Loucy (cell line): ENCODE results near the gene EZH1.
"Not testable (repeated sequence)": the region's sequence is repeated elsewhere in the genome, so short reads cannot be mapped to it uniquely, and the experiment has no call there.

Experiments used
- H2AFZ ChIP-seq: fragments of 200-600 bp; sonication (generic); 2 replicates; pipeline ENCODE4 v1.6.0; 2016; ENCODE audit warnings: antibody characterized with exemption, mild to moderate bottlenecking, low read length, moderate library complexity
- H3F3A ChIP-seq: fragments of 200-600 bp; 2 replicates; pipeline ENCODE4 v1.6.0; 2016; ENCODE audit warnings: antibody characterized with exemption, low read depth, mild to moderate bottlenecking
- H3K27me3 ChIP-seq: fragments of 200-600 bp; sonication (generic); 2 replicates; pipeline ENCODE4 v1.6.1; 2014; ENCODE audit warnings: low read length, mild to moderate bottlenecking; ENCODE audit not compliant: insufficient read depth, poor library complexity, severe bottlenecking
- H3K36me3 ChIP-seq: fragments of 200-600 bp; sonication (generic); 2 replicates; pipeline ENCODE4 v1.6.1; 2016; ENCODE audit warnings: low read length; ENCODE audit not compliant: insufficient read depth
- H3K4me1 ChIP-seq: fragments of 200-600 bp; sonication (generic); 2 replicates; pipeline ENCODE4 v1.5.1; 2014; ENCODE audit warnings: low read length, mild to moderate bottlenecking; ENCODE audit not compliant: insufficient read depth, poor library complexity, severe bottlenecking
- H3K4me2 ChIP-seq: fragments of 200-600 bp; sonication (generic); 2 replicates; pipeline ENCODE4 v1.6.0; 2014; ENCODE audit warnings: antibody characterized with exemption, low read length, low read depth, mild to moderate bottlenecking; ENCODE audit not compliant: poor library complexity, severe bottlenecking
- H3K4me3 ChIP-seq: fragments of 200-600 bp; sonication (generic); 2 replicates; pipeline ENCODE4 v1.5.1; 2014; ENCODE audit warnings: low read length, mild to moderate bottlenecking, mixed read lengths; ENCODE audit not compliant: poor library complexity, severe bottlenecking
- H3K79me2 ChIP-seq: fragments of 200-600 bp; sonication (generic); 2 replicates; pipeline ENCODE4 v1.6.1; 2014; ENCODE audit warnings: low read length; ENCODE audit not compliant: insufficient read depth
- H3K9ac ChIP-seq: fragments of 200-600 bp; sonication (generic); 2 replicates; pipeline ENCODE4 v1.6.0; 2014; ENCODE audit warnings: mild to moderate bottlenecking, low read depth, low read length, moderate library complexity; ENCODE audit not compliant: poor library complexity, severe bottlenecking
- H3K9me2 ChIP-seq: fragments of 200-600 bp; sonication (generic); replicated peaks from 2 replicates; pipeline ENCODE4 v1.6.1; 2016; ENCODE audit warnings: low read depth, low read length, mixed read lengths
- H3K9me3 ChIP-seq: fragments of 200-600 bp; sonication (generic); 2 replicates; pipeline ENCODE4 v1.6.1; 2014; ENCODE audit warnings: mild to moderate bottlenecking, antibody characterized with exemption, low read length, low read depth; ENCODE audit not compliant: insufficient read depth
- H4K20me1 ChIP-seq: fragments of 200-600 bp; sonication (generic); 2 replicates; pipeline ENCODE4 v1.6.0; 2014; ENCODE audit warnings: antibody characterized with exemption, low read length, mild to moderate bottlenecking; ENCODE audit not compliant: insufficient read depth, poor library complexity, severe bottlenecking
- EZH2phosphoT487 ChIP-seq: fragments of 200-600 bp; IDR thresholded peaks from 2 replicates; pipeline ENCODE4 v1.6.1; 2018; ENCODE audit warnings: antibody characterized with exemption, mild to moderate bottlenecking, moderate library complexity, borderline replicate concordance
- TF ChIP-seq, protein P1 (sequence below): fragments of 200-600 bp; sonication (generic); conservative IDR thresholded peaks from 2 replicates; pipeline ENCODE4 v1.5.1; 2014; ENCODE audit warnings: mild to moderate bottlenecking, antibody characterized with exemption, low read length

EZH1 gene

DNA sequence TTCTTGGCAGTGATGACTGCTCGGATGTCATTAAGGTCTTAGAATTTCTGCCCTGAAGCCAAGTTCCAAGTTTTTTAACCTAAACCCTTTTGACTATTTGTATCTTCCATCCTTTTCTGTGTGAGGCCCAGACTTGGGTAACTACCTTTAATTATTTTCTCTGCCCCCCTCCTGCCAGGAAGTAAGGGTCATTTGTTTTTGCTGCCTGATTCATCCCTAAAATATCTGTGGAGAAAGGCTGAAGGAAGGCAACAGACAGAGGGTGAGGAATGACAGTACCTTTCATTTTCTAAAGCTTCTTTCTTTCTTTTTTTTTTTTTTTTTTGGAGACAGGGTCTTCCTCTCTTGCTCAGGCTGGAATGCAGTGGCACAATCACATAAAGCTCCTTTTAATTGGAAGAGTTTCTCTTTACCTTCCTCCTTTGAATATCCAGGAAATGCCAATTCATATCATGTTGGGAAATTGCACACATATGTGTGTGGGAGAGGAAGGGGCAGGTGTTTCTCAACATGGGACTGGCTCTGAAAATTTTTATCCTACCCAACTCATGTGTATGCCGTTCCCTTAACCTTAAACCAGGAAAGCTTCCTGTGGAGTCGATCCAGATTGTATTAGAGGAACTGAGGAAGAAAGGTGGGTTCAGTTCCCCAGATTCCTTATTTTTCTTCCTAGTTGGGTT is 29.4 kb upstream of the EZH1 start:
- H3K4me1 ChIP-seq = peaks cover 15% of the 10 kb centered on the region
- H3K36me3 ChIP-seq = peaks cover 15% of the 10 kb centered on the region; the same call in 1 of the 2 replicates
- peaks cover 19% of the 10 kb centered on the region for H3K79me2 ChIP-seq
- peak overlapping the region; percentile 93 for H3K4me3 ChIP-seq
- no peak for TF ChIP-seq EZH2phosphoT487
- TF ChIP-seq, protein P1, sequence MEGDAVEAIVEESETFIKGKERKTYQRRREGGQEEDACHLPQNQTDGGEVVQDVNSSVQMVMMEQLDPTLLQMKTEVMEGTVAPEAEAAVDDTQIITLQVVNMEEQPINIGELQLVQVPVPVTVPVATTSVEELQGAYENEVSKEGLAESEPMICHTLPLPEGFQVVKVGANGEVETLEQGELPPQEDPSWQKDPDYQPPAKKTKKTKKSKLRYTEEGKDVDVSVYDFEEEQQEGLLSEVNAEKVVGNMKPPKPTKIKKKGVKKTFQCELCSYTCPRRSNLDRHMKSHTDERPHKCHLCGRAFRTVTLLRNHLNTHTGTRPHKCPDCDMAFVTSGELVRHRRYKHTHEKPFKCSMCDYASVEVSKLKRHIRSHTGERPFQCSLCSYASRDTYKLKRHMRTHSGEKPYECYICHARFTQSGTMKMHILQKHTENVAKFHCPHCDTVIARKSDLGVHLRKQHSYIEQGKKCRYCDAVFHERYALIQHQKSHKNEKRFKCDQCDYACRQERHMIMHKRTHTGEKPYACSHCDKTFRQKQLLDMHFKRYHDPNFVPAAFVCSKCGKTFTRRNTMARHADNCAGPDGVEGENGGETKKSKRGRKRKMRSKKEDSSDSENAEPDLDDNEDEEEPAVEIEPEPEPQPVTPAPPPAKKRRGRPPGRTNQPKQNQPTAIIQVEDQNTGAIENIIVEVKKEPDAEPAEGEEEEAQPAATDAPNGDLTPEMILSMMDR = no peak
- H4K20me1 ChIP-seq = no peaks in the 10 kb centered on the region
- H3K9ac ChIP-seq = peak overlapping the region; percentile 90
- no peak overlapping the region for H2AFZ ChIP-seq
- H3K27me3 ChIP-seq = no peaks in the 10 kb centered on the region
- H3K9me3 ChIP-seq = no peaks in the 10 kb centered on the region
- H3K9me2 ChIP-seq = no peaks in the 10 kb centered on the region
- H3F3A ChIP-seq = no peaks in the 10 kb centered on the region
- peak overlapping the region; percentile 97 for H3K4me2 ChIP-seq

DNA sequence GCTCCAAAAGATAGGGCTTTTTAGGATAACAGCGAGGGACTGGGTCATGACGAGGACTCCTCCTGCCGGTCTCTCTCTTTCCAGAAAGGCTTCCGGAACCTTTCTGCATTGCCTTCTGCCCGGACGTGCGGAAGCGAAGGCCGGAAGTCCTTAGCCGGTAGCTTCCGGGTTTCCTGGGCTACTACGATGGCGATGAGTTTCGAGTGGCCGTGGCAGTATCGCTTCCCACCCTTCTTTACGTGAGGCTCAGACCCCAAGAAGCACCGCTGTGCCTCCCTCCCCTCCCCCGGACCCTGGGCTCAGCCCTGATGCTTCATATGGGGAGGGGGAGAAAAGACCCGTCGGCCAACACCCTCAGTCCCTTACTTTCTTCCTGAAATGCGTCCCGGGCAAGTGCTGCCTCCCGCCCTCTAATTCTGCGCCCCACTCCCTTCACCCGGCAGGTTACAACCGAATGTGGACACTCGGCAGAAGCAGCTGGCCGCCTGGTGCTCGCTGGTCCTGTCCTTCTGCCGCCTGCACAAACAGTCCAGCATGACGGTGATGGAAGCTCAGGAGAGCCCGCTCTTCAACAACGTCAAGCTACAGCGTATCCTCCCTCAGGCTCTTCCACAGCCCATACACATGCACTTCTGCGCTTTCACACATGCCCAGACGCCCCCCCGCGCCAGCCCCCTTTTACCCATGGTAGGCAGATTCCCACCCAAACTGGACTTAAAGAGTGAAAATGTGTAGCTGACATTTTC is 28.6 kb upstream of the EZH1 start, which contains the start of gene VPS25:
Gene VPS25, plus strand, starts transcription at position 160 of the 746 bp plus-strand sequence. Its CDS starts 27 bp downstream, at position 187.
- no peaks in the 10 kb centered on the region for H3K9me3 ChIP-seq
- TF ChIP-seq EZH2phosphoT487 = no peak
- TF ChIP-seq, protein P1 = no peak; the same call in 1 of the 2 replicates
- peak within 1 kb of the TSS; percentile 95 for H2AFZ ChIP-seq
- H3K4me1 ChIP-seq = peaks cover 15% of the 10 kb centered on the region
- peak within 1 kb of the TSS; percentile 93 for H3K4me3 ChIP-seq
- H3K79me2 ChIP-seq = peaks cover 19% of the 10 kb centered on the region
- H3K4me2 ChIP-seq = peak within 1 kb of the TSS; percentile 97
- no peaks in the 10 kb centered on the region for H3K27me3 ChIP-seq
- H3K9ac ChIP-seq = peak within 1 kb of the TSS; percentile 90
- H3F3A ChIP-seq = no peaks in the 10 kb centered on the region
- H3K36me3 ChIP-seq = peaks cover 8% of the 10 kb centered on the region; the same call in 1 of the 2 replicates
- H4K20me1 ChIP-seq = no peaks in the 10 kb centered on the region
- no peaks in the 10 kb centered on the region for H3K9me2 ChIP-seq

DNA sequence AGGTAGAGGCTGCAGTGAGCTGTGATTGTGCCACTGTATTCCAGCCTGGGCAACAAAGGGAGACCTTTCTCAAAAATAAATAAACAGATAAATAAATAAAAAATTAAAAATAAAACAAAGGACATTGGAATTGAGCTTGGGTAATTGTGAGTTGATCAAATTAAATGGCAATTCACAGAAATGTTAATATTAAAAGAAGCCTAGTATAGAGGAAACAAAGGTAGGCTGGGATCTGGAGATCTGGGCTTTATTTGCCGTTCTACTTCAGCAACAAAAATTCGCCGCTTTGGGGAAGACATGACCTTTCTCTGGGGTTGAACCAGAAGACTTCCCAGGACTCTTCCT is 28.1 kb upstream of the EZH1 start:
- H3K4me1 ChIP-seq = peaks cover 15% of the 10 kb centered on the region
- peak overlapping the region; percentile 97 for H3K4me2 ChIP-seq
- H3K9ac ChIP-seq = peak overlapping the region; percentile 90
- H4K20me1 ChIP-seq = no peaks in the 10 kb centered on the region
- H3K79me2 ChIP-seq = peaks cover 19% of the 10 kb centered on the region
- no peaks in the 10 kb centered on the region for H3K9me2 ChIP-seq
- TF ChIP-seq, protein P1 = no peak
- TF ChIP-seq EZH2phosphoT487 = no peak
- no peaks in the 10 kb centered on the region for H3K9me3 ChIP-seq
- H3K36me3 ChIP-seq = peaks cover 5% of the 10 kb centered on the region; the same call in 1 of the 2 replicates
- peak overlapping the region; percentile 93 for H3K4me3 ChIP-seq
- H3K27me3 ChIP-seq = no peaks in the 10 kb centered on the region
- no peaks in the 10 kb centered on the region for H3F3A ChIP-seq
- peak overlapping the region; percentile 95 for H2AFZ ChIP-seq

DNA sequence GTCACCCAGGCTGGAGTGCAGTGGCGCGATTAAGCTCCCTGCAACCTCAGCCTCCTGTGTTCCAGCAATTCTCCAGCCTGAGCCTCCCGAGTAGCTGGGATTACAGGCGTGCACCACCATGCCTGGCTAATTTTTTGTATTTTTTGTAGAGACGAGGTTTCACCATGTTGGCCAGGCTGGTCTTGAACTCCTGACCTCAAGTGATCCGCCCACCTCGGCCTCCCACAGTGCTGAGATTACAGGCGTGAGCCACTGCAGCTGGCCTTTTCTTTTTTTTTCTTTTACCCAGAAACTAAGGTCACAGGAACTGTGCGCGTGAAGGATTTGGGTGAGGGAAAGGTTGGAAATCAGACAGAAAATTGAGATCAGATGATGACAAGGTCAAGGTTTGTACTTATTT is 25.1 kb upstream of the EZH1 start:
- Histone ChIP-seq H3K4me1 (peaks cover 15% of the 10 kb centered on the region), H3K79me2 (peaks cover 16% of the 10 kb centered on the region)
- not testable (repeated sequence) for H3K36me3 ChIP-seq, H3K9ac ChIP-seq, H3K27me3 ChIP-seq, H4K20me1 ChIP-seq, H3K4me2 ChIP-seq, H3K9me3 ChIP-seq, H3K9me2 ChIP-seq, H2AFZ ChIP-seq, H3K4me3 ChIP-seq, H3F3A ChIP-seq

DNA sequence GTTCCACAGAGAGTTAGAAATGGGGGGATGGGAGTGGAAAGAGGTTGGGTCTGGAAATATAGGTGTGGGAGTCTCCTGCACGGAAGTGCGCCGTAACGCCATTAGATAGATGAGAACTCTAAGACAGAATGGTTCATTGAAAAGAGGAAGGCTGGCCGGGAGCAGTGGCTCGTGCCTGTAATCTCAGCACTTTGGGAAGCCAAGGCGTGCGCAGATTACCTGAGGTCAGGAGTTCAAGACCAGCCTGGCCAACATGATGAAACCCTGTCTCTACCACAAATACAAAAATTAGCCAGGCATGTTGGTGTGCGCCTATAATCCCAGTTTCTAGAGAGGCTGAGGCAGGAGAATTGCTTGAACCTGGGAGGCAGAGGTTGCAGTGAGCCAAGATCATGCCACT is 23.2 kb upstream of the EZH1 start:
- H3K4me2 ChIP-seq, H3F3A ChIP-seq: not testable (repeated sequence)

More for the DNA sequence above, 23.2 kb upstream of the EZH1 start:
- not testable (repeated sequence) for H3K36me3 ChIP-seq, H3K9me2 ChIP-seq, H2AFZ ChIP-seq, H3K27me3 ChIP-seq, H3K4me3 ChIP-seq, H3K79me2 ChIP-seq, H3K9ac ChIP-seq, H3K4me1 ChIP-seq, H3K9me3 ChIP-seq, H4K20me1 ChIP-seq
